Measurements from ENCODE around the gene DELE1. TPM values are rescaled to one million over a fixed set of nuclear protein-coding genes. Genes with fewer than 3 reads are reported as not detected.

Gene DELE1
- total RNA-seq, 2 experiments from 2014 or later = 60.0 to 61.1 TPM

DNA sequence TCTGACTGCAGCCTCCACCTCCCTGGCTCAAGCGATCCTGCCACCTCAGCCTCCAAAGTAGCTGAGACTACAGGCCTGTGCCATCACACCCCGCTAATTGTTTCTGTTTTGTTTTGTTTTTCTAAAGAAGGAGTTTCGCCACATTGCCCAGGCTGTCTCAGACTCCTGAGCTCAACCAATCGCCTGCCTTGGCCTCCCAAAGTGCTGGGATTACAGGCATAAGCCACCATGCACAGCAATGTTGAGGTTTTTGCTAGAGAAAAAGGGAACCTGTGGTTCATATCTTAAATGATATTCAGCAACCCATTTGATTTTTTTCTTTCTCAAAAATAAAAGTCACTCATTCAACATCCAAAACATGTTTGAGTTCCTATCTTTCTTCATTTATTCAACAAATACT lies 20.4 kb upstream of the DELE1 start:
- Histone ChIP-seq H3K4me3 (ENCODE audit: low read length) (no peak overlapping the region), H3K4me1 (ENCODE audit: insufficient read depth, low read length) (no peaks in the 10 kb centered on the region), H3K36me3 (ENCODE audit: insufficient read depth, low read length) (no peaks in the 10 kb centered on the region), H3K27me3 (ENCODE audit: control insufficient read depth in 1 of 2, insufficient read depth in 2 of 2, low read length in 2 of 2) (peaks cover 0 to 4% of the 10 kb centered on the region in 2 experiments), H3K27ac (ENCODE audit: low read depth in 1 of 2, low read length in 2 of 2) (no peak overlapping the region), H3K9me3 (ENCODE audit: control insufficient read depth in 1 of 2, insufficient read depth in 1 of 2, low read length in 2 of 2) (no peaks in the 10 kb centered on the region)
- ChIA-PET POLR2A (no interaction called here), CTCF (no interaction called here)
- Mint-ChIP-seq H3K4me1 (ENCODE audit: low read depth) (no peaks in the 10 kb centered on the region), H3K27ac (no peak overlapping the region), H3K9me3 (no peaks in the 10 kb centered on the region), H3K36me3 (ENCODE audit: low read depth) (no peaks in the 10 kb centered on the region), H3K27me3 (peaks cover 28% of the 10 kb centered on the region), H3K4me3 (no peak overlapping the region)
- intact Hi-C loops (cut with DNase I, micrococcal nuclease) = no loop called here
- ATAC-seq (ENCODE audit: poor library complexity) = no peak
- TF ChIP-seq, protein P1, sequence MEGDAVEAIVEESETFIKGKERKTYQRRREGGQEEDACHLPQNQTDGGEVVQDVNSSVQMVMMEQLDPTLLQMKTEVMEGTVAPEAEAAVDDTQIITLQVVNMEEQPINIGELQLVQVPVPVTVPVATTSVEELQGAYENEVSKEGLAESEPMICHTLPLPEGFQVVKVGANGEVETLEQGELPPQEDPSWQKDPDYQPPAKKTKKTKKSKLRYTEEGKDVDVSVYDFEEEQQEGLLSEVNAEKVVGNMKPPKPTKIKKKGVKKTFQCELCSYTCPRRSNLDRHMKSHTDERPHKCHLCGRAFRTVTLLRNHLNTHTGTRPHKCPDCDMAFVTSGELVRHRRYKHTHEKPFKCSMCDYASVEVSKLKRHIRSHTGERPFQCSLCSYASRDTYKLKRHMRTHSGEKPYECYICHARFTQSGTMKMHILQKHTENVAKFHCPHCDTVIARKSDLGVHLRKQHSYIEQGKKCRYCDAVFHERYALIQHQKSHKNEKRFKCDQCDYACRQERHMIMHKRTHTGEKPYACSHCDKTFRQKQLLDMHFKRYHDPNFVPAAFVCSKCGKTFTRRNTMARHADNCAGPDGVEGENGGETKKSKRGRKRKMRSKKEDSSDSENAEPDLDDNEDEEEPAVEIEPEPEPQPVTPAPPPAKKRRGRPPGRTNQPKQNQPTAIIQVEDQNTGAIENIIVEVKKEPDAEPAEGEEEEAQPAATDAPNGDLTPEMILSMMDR (IDR thresholded peaks at IDR 0.05) = no peak
- DNase-seq = peak in 1 of 14 experiments; percentile 6

DNA sequence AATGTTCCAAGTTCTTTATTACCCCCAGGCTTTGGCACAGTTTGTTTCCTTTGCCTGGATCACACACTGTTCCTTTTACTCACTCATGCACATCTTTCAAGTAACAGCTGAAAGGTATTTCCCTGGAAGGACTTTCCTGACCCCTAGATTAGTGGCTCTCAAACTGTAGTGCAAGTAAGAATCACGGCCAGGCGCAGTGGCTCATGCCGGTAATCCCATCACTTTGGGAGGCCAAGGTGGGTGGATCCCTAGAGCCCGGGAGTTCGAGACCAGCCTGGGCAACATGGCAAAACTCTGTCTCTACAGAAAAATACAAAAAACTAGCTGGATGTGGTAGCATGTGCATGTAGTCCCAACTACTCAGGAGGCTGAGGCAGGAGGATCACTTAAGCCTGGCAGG lies 19.1 kb upstream of the DELE1 start:
- Histone ChIP-seq H3K36me3 (ENCODE audit: insufficient read depth, low read length) (no peaks in the 10 kb centered on the region), H3K4me1 (ENCODE audit: insufficient read depth, low read length) (no peaks in the 10 kb centered on the region), H3K4me3 (ENCODE audit: low read length) (no peak overlapping the region), H3K9me3 (ENCODE audit: control insufficient read depth in 1 of 2, insufficient read depth in 1 of 2, low read length in 2 of 2) (no peaks in the 10 kb centered on the region), H3K27ac (ENCODE audit: low read depth in 1 of 2, low read length in 2 of 2) (no peak overlapping the region), H3K27me3 (ENCODE audit: control insufficient read depth in 1 of 2, insufficient read depth in 2 of 2, low read length in 2 of 2) (peaks cover 0 to 4% of the 10 kb centered on the region in 2 experiments)
- intact Hi-C loops (cut with DNase I, micrococcal nuclease) = no loop called here
- TF ChIP-seq, protein P1 (IDR thresholded peaks at IDR 0.05) = no peak
- Mint-ChIP-seq H3K9me3 (no peaks in the 10 kb centered on the region), H3K4me3 (no peak overlapping the region), H3K4me1 (ENCODE audit: low read depth) (no peaks in the 10 kb centered on the region), H3K27me3 (peaks cover 28% of the 10 kb centered on the region), H3K27ac (no peak overlapping the region), H3K36me3 (ENCODE audit: low read depth) (no peaks in the 10 kb centered on the region)
- ChIA-PET CTCF (no interaction called here), POLR2A (interaction anchor here (1.4 kb wide), 1 partner anchor 9 kb away, joined by 3 read pairs; no protein-coding TSS in a partner anchor)
- no peak for ATAC-seq (ENCODE audit: poor library complexity)
- DNase-seq = no peak

GRCh38 chr5:141906517-141906916 lies 17.2 kb upstream of the DELE1 start:
- ATAC-seq (ENCODE audit: poor library complexity) (no peak), DNase-seq (no peak)
- POLR2A ChIA-PET = interaction anchor here (1.0 to 1.2 kb wide), 2 partner anchors 16 to 27 kb away, joined by 3 read pairs; no protein-coding TSS in a partner anchor
- Histone ChIP-seq H3K27me3 (ENCODE audit: control insufficient read depth in 1 of 2, insufficient read depth in 2 of 2, low read length in 2 of 2) (peaks cover 0 to 4% of the 10 kb centered on the region in 2 experiments), H3K27ac (ENCODE audit: low read depth in 1 of 2, low read length in 2 of 2) (no peak overlapping the region), H3K4me3 (ENCODE audit: low read length) (no peak overlapping the region), H3K9me3 (ENCODE audit: control insufficient read depth in 1 of 2, insufficient read depth in 1 of 2, low read length in 2 of 2) (no peaks in the 10 kb centered on the region), H3K4me1 (ENCODE audit: insufficient read depth, low read length) (no peaks in the 10 kb centered on the region), H3K36me3 (ENCODE audit: insufficient read depth, low read length) (no peaks in the 10 kb centered on the region)
- H3K4me1 Mint-ChIP-seq (ENCODE audit: low read depth) = no peaks in the 10 kb centered on the region
- no peak overlapping the region for H3K4me3 Mint-ChIP-seq
- TF ChIP-seq, protein P1 (IDR thresholded peaks at IDR 0.05) = no peak
- H3K9me3 Mint-ChIP-seq = no peaks in the 10 kb centered on the region
- CTCF ChIA-PET = interaction anchor here (0.7 to 2.5 kb wide), 2 partner anchors 27 to 576 kb away, joined by 3 to 7 read pairs; no protein-coding TSS in a partner anchor
- no peak overlapping the region for H3K27ac Mint-ChIP-seq
- peaks cover 24% of the 10 kb centered on the region for H3K27me3 Mint-ChIP-seq
- H3K36me3 Mint-ChIP-seq (ENCODE audit: low read depth) = no peaks in the 10 kb centered on the region
- intact Hi-C loops (cut with DNase I, micrococcal nuclease) = no loop called here

Measured in CD4-positive, alpha-beta T cell (primary cell).